GM12873 (cell line): ENCODE data around the gene KRT16.

Experiments used
- TF ChIP-seq, protein P1 (sequence below): IDR thresholded peaks from 2 replicates; pipeline ENCODE4 v1.5.1; 2012; ENCODE audit warnings: low read depth, mild to moderate bottlenecking, moderate library complexity, low read length, control low read depth; ENCODE audit not compliant: insufficient read depth; ENCODE audit errors: missing control alignments

Gene KRT16

DNA sequence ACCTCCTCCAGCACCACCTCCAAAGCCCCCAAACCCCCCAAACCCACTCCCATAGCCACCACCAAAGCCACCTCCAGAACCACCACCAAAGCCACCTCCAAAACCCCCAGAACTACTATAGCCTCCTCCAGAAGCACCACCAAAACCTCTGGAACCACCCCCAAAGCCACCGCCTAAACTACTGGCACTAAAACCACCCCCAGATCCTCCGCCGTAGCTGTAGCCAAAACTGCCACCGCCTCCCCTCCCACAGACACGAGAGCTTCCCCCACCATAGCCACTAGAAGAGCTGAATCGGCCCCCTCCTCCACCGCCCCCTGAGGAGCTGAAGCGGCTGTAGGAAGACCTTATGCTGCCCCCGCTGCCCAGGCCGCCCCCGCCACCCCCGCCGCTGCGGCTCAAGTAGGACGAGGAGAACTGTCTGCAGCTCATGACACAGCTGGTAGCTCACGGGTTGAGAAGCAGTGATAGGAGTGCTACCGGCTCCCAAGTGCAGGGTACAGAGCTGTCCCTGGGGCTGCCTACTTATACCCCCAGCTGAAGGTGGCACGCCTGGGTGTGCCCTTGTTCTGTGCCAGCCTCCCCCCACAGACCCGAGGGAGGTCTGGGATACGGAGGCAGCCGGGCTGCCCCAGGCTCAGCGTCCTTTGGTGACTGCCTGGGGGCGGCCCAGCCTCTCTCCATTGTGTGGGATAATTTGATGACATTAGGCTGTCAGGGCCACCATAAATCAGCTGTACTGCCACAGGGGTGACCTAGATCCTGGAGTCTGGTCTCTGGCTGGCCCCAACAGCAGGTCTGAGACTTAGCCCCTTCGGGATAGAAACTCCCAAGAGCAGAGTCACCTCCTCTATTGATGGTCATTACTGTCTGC lies 40.8 kb downstream of the KRT16 start, which contains the start of gene KRT9:
TSS of gene KRT9 (minus strand) at position 499 of the 874 bp plus-strand sequence. CDS start at position 432, 67 bp downstream.
- TF ChIP-seq, protein P1, sequence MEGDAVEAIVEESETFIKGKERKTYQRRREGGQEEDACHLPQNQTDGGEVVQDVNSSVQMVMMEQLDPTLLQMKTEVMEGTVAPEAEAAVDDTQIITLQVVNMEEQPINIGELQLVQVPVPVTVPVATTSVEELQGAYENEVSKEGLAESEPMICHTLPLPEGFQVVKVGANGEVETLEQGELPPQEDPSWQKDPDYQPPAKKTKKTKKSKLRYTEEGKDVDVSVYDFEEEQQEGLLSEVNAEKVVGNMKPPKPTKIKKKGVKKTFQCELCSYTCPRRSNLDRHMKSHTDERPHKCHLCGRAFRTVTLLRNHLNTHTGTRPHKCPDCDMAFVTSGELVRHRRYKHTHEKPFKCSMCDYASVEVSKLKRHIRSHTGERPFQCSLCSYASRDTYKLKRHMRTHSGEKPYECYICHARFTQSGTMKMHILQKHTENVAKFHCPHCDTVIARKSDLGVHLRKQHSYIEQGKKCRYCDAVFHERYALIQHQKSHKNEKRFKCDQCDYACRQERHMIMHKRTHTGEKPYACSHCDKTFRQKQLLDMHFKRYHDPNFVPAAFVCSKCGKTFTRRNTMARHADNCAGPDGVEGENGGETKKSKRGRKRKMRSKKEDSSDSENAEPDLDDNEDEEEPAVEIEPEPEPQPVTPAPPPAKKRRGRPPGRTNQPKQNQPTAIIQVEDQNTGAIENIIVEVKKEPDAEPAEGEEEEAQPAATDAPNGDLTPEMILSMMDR: no peak

DNA sequence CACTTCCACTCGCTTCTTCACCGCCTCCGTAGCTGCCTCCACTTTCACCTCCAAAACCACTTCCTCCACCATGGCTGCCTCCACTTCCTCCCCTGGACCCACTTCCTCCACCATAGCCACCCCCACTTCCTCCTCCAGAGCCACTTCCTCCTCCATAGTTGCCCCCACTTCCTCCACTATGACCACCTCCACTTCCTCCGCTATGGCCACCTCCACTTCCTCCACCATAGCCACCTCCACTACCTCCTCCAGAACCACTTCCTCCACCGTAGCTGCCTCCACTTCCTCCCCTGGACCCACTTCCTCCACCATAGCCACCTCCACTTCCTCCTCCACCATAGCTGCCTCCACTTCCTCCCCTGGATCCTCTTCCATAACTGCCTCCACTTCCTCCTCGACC lies 45.2 kb downstream of the KRT16 start:
- TF ChIP-seq, protein P1: no peak

DNA sequence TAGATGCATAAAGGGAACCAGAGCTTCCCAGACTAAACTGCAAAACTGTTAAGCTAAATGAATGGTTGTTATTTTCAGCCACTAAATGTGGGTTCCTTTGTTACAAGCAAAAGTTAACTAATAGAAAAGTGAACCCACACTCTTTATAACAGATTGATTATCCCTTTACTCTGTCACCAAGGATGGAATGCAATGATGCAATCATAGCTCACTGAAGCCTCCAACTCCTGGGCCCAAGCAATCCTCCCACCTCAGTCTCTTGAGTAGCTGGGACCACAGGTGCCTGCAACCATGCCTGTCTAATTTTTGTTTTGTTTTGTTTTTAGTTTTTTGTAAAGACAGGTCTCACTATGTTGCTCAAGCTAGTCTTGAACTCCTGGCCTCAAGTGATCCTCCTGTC lies 47.2 kb downstream of the KRT16 start:
- TF ChIP-seq, protein P1: no peak

DNA sequence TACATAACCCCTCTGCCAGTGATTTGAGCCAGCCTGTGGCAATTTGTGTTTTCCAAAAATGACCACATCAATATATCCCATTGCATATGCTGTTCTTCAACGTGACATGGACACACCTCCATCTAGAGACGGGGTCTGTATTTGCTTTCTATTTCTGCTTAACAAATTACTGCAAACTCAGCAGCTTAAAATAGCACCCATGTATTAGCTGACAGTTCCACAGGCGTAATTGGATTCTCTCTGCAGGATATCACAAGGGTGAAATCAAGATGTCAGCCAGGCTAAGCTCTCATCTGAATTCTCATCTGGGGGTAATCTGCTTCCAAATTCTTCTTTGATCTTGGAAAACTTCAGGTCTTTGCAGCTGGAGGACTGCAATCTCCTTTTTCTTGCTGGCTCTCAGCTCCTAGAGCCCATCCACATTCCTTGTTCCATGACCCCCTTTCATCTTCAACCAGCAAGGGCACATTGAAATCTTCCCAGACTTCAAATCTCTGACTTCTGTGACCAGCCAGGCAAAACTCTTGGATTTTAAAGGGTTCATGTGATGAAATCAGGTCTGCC lies 48.9 kb downstream of the KRT16 start:
- TF ChIP-seq, protein P1: no peak

DNA sequence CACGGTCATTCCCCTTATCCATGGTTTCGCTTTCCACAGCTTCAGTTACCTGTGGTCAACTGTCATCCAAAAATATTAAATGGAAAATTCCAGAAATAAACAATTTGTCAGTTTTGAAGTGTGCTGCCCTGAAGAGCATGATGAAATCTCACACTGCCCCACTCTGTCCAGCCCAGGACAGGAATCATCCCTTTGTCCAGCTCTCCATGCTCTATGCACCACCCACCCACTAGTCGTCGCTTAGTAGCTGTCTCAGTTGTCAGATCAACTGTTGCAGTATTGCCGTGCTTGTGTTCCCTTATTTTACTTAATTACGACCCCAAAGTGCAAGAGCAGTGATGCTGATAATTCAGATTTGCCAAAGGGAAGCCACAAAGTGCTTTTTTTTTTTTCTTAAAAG lies 51.0 kb downstream of the KRT16 start:
- TF ChIP-seq, protein P1: no peak
